GM19397 (cell line): ENCODE results near the gene CYB5RL.
"Not testable (repeated sequence)": the region's sequence is repeated elsewhere in the genome, so short reads cannot be mapped to it uniquely, and the experiment has no call there.

Source experiments
- ATAC-seq: cut with Tn5 transposase; IDR thresholded peaks from one replicate; pipeline ENCODE4 v1.9.1; 2021; ENCODE audit warnings: mild to moderate bottlenecking, moderate library complexity; ENCODE audit not compliant: unreplicated experiment

CYB5RL gene, protein sequence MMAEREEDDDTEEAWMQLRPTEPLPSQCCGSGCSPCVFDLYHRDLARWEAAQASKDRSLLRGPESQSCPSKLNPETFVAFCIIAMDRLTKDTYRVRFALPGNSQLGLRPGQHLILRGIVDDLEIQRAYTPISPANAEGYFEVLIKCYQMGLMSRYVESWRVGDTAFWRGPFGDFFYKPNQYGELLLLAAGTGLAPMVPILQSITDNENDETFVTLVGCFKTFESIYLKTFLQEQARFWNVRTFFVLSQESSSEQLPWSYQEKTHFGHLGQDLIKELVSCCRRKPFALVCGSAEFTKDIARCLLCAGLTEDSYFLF

GRCh38 chr1:54199765-54200518, at the start of gene CYB5RL, which contains the start of gene MRPL37:
CYB5RL (minus strand) TSS chr1:54200030; CDS start chr1:54195616, 4,414 bp downstream.
MRPL37 (plus strand) TSS chr1:54200167; CDS start chr1:54200244, 77 bp downstream.
- ATAC-seq = peak; percentile 95

DNA sequence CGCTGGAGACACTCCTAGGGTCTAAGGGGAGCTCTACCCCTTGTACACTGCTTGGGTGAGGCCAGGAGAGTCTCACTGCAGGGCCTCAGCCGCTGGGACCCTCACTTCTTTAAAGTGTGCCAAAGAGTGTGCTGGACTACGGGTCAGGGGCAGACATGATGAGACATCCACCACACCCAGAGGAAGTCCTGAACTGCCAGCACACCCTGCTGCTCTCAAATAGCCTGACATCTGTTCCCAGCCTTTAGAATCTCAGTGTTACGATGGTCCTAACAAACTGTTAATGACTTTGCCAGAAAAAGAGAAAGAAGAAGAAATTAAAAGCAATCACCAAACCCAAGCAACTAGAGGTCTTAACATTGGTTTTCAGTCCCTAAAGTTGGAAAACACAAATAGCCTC, 49.1 kb upstream of the CYB5RL start:
- ATAC-seq = no peak

DNA sequence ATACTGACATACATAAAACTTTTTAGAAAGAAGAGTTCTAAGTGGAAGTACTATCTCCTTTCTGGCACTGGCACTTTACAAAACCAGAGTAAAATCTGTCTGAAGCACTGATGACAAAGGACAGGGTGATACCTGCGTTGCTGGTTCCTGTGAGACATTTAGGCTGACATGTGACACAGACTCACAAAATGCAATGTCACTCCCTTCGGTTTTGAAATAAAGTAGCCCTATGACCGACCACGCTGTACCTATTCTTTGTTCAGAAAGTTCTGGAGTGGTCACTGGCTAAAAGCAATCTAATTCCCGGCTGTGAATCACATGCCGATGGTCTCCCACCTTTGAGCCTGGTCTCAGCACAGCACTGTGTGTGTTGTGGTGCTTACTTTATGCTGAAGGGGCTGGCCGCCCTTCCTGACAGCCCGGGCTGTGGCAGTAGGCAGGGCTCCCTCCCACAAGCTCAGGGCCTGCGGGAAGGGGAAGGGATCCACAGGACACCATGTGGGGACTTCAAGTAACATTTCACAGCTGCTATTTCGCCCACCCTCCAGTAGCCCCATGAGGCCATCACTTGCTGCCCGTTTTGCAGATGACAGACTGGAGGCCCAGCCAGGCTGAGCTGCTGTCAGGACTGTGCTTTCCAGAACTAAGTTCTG, 48.2 kb upstream of the CYB5RL start:
- no peak for ATAC-seq

- ATAC-seq = no peak
Measured at GRCh38 chr1:54246116-54246721, 46.4 kb upstream of the CYB5RL start.

DNA sequence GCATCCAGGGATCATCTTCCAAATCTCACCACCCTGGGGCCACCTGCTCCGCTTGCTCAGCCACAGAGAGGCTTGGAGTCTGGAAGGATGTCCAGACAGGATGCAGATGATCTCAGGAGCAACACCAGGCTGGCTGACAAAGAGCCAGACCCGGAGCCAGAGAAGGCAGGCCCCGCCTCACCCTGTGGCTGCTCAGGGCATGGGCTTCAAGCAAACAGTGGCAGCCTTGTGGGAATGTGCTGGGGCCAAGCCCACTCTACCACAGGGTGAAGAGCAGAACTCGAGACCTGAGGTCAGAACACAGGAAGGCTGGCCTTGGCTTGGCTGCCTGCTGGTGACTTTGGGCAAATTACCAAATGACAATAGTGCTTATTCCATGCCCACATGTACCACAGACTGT, 45.7 kb upstream of the CYB5RL start:
- ATAC-seq = no peak

DNA sequence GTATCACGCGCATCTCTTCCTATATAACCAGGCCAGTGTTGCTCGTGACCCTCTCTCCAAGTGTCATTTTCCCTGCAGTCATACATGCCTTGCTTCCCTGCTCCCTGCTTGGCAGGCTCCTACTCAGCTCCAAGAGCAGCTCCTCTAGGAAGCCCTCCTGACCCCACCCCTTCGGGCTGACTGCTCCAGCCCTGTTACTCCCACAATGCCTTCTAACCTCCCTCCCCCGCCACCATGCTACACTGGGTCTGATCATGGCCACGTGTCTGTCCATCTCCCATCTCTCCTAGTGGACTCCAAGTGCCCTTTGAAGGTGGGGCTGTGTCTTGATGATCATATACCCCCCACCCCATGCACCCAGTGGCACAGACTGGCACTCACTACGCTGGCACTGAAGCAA, 44.8 kb upstream of the CYB5RL start:
- no peak for ATAC-seq

GRCh38 chr1:54243022-54243421, 43.2 kb upstream of the CYB5RL start:
- ATAC-seq = no peak

DNA sequence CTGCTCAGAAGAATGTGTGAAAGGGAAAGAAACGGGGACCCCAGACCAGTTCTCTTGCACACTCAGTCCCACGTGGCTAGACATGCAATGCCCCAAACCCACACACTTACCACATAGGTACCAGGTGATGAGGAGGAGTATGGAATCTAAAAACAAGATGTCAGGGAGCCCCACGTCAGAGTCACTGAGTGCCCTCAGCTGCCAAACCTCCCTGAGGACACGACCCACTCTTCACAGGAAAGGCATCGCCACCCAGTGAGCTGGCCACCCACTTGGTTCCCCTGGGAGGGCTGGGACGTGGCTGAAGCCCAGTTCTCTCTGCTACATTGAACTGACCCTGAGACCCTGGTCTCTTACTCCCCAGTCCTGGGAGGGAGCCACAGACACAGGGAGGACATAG, 41.5 kb upstream of the CYB5RL start:
- no peak for ATAC-seq

GRCh38 chr1:54240741-54241335, 41.0 kb upstream of the CYB5RL start:
- ATAC-seq = no peak

DNA sequence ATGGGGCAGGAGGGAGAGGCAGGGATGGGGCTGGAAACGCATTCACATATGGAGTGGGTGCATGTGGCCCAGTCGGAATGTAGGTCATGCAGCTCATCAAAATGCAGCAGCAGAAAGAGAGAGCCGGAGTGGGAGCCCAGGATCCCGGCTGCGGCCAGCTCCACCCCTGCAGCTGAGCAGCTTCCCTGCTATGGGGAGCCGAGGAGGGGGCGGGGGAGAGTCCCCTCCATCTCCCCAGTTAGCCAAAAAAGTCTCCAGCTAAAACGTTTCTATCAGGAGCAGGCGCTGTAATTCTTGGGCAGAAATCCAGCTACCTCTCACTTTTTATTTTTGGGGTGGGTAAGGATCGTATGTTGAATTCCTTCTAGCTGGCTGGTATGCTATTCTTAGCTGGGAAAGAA, 39.8 kb upstream of the CYB5RL start:
- ATAC-seq = no peak

- no peak for ATAC-seq
Measured at GRCh38 chr1:54239035-54239383, 39.2 kb upstream of the CYB5RL start.

DNA sequence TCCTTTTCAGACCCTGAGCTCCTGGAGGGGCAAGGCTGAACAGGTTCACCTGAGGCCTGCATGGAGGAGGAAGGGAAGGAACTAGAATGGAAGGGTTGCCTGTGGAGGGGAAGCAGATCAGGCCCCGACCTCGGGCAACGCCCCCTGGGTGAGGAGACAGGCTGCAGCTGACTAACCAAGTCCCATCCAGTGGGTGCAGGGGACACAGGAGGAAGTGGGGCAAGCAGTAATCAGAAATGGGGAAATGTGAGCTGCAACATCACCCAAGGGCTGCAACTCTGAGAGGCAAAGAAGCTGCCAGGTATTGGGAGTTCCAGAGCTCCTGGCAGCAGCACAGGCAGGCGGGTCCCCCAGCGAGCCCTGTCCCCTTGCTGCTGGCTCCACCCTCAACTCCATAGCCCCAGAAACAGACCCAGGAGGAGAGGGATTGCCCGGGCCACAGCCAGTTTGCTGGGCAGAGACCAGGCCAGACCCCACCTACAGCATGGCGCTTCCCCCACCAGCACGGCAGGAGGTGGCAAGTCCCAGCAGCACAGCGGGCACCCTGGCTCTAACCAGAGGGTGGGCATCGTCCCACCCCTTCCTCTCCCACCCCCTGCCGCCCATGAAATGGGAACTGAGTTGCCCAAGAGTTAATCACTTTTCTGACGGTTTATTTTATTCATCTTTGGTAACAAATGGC, 38.7 kb upstream of the CYB5RL start:
- ATAC-seq = no peak

DNA sequence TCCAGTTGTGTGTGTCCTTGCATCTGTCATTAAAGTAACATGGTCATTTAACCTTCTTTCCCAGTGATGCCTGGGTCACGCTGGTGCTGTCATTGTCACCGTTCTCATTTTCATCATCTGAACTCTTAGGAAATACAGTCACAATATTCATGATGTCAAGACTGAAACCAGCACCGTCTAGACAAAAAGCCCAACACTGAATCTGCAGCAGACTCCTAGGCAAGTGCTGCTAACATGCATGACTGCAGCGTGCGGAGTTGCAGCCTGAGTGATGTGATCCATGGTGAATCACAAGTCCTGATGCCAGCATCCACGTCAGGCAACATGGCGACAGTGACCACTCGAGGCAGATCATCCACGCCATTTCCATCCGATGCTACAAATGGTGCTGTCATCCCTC, 37.8 kb upstream of the CYB5RL start:
- no peak for ATAC-seq

GRCh38 chr1:54234284-54234683, 34.5 kb upstream of the CYB5RL start:
- ATAC-seq = no peak

DNA sequence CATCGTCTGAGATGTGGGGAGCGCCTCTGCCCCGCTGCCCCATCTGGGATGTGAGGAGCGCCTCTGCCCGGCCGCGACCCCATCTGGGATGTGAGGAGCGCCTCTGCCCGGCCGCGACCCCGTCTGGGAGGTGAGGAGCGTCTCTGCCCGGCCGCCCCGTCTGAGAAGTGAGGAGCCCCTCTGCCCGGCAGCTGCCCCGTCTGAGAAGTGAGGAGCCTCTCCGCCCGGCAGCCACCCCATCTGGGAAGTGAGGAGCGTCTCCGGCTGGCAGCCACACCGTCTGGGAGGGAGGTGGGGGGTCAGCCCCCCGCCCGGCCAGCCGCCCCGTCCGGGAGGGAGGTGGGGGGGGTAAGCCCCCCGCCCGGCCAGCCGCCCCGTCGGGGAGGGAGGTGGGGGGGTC, 33.4 kb upstream of the CYB5RL start:
- not testable (repeated sequence) for ATAC-seq

DNA sequence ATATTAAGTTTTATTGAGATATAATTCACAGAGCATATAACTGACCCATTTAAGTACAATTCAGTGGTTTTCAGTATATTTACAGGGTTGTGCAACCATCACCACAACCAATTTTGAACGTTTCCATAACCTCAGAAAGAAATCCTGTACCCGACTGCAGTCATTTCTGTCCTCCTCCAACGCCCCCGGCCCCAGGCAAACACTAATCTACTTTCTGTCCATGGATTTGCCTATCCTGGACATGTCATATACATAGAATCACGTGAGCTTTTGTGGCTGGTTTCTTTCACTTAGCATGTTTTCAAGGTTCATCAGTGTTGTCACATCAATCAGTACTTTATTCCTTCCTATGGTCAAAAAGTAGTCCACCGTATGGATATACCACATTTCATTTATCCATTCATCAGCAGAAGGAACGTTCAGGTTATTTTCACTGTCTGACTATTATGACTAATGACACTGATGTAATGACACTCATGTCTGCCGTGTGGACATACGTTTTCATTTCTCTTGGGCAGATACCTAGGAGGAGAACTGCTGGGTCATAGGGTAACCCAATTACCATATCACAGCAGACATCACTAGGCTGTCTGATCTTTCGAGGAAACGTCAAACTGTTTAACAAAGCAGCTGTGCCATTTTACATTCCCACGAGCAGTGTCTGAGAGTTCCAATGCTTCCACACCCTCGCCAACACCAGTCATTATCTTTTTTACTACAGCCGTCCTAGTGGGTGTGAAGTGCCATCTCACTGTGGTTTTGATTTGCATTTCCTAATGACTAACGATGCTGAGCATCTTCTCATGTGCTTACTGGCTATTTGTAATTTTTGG, 30.9 kb upstream of the CYB5RL start:
- ATAC-seq = no peak

- no peak for ATAC-seq
Measured at GRCh38 chr1:54229281-54229891, 29.6 kb upstream of the CYB5RL start.

DNA sequence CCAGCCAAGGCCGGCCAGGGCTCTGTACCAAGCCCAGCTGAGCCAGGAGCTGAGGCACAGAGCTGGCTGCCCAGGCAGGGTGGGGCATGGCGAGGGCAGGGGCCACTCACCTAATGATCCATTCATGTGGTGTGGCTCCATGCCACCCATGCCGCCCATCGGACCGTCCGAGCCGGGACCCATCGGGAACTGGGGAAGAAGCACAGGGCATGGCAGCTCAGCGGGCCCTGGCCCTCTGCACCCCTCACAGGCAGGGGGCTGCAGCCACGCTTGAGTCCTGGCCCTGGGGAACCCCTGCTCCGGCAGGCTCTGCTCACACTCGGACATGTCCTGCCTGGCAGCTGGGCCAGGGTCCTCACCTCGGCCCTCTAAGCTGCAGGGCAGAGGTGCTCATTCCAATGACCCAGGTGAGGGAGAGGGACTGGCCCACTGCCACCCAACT, 28.8 kb upstream of the CYB5RL start:
- ATAC-seq = no peak

DNA sequence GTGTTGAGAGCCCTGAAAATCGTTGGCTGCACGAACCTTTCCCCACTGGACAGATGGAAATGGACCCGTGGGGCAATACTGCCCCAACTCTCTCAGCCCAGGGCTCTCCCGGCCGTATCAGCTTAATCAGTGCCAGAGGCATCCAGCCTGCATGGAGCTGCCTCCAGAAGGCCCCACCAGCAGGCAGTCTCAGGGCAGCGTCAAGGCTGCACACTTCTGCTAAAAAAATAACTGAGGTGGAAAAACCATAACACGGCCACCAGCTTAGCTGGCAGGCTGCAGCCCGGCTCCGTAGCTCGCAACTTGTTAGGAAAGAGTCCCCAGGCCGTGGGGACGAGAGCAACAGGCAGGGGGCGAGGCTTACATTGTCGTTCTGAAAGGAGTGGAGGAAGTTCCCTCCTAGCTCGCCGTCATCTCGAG, 28.1 kb upstream of the CYB5RL start:
- ATAC-seq = no peak
